Activated naive CD4-positive, alpha-beta T cell treated with Interleukin-2 at 50 U/mL for 16 hours (primary cell): ENCODE data around the gene RBM4.
A peak's percentile ranks its signal among the peaks of the same experiment; 100 is the strongest.
"Not testable (repeated sequence)": the region's sequence is repeated elsewhere in the genome, so short reads cannot be mapped to it uniquely, and the experiment has no call there.

Source experiments
- DNase-seq: peaks from one replicate; pipeline ENCODE4 v3.0.0-alpha.2; 2020

RBM4 gene

DNA sequence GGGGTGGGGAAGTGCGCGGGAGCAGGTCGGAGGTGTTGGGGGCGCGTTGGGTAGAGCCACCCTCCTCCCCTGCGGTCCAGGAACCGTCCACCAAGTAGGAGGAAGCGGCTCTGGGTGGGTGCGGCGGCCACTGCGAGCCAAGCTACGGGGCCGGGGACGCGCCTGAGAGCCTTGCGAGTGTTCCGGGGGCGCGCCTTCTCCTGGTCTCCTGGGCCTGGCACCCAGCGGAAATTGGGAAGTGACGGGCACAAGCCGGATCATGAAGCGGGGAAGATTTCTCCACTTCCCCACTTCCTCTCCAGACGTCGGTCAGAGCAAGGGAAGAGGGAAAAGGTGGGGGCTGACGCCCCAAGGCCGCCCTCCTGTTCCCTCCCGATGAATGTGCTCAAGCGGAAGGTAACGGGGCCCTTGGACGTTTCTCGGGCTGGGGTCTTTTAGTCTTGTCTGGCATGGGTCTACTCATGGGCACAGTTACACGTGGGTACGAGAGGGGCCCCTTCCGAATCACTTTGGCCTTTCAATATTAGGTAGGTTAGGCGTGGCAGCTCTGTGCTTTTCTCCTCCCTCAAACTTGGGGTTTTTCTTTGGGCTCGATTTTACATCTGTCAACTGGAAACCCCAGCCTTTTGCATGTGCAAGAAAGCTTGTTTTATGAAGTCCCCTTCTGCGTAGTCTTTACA lies 21.2 kb upstream of the RBM4 start:
- peak; percentile 29 for DNase-seq

DNA sequence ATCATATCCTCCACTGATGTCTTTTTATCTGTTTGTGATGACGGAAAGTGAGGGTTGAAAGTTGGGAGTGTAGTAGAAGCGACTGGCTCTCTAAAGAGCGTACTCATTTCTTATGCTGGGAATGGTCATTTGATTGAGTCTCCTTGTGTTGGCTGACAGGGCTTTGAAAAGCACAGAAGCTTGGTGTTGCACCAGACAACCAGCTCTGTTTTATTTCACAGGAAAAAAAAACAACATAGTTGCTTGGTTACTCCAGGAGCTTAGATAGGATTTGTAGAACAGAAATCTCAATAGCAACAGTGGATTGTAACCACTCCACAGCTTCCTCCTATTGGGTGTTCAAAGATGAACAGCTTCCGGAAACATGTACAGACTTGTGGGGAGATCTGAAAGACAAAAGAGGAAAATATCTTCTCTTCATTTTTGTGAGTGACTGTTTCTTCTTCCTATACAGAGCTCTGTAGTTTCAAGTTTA lies 19.4 kb upstream of the RBM4 start:
- no peak for DNase-seq

GRCh38 chr11:66624450-66624849 lies 14.1 kb upstream of the RBM4 start:
- no peak for DNase-seq

GRCh38 chr11:66625041-66625751 lies 13.3 kb upstream of the RBM4 start:
- DNase-seq: no peak

- no peak for DNase-seq
These were observed 12.8 kb upstream of the RBM4 start for GRCh38 chr11:66625752-66626149.

DNA sequence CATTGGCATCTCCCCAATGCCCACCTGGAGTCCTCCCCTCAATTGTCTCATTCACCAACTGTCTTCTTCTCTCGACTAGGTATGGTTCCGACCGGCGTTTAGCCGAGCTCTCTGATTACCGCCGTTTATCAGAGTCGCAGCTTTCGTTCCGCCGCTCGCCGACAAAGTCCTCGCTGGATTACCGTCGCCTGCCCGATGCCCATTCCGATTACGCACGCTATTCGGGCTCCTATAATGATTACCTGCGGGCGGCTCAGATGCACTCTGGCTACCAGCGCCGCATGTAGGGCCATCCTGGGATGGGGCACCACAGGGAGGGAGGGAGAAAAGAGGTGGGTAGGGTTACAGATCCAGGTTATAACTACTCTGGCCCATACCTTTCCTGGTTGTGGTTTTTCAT lies 12.1 kb upstream of the RBM4 start:
- no peak for DNase-seq

DNA sequence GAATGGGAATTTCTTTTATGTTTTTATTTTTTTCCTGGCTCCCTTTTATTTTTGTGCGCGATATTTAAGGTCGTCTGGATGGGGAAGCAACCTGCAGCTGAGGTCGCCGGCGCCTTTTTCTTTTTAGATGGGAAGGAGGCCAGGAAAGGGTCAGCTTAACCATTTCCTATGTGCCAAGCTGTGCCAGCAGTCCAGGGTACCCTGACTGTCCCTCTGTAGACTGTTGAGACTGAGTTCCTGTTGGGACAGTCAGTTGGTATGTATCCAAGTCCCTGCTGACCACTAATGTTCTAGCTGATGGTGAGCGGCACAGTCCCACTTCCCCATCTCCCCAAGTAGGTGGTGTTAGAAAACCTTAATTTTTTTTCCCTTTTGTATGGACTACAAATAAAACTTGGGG lies 11.6 kb upstream of the RBM4 start:
- no peak for DNase-seq

DNA sequence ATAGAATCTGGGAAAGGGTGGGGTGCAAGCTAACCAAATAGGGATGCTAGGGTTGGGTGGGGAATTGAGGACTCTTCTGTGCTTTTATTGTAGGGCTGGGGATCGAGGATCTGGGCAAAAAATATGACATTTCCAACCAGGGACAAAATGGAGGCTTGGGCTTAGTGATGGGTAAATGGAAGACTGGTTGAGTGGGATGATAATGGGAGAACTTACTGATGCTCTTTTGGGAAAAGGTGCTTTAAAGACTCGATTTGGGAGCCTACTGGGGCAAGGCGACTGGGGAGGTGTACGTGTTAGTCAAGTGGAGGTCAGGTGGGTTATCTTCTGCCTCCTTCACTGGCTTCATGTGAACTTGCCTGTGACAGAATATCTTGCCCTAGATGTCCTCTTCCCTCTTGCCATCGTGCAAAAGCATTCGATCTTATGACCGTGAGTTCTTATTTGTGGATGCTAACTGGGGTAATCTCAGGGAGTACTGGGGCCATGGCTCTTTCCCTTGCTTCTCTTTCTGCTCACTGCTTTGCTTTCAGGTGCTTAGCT lies 10.4 kb upstream of the RBM4 start:
- DNase-seq: no peak

- DNase-seq: no peak
These were observed 9.1 kb upstream of the RBM4 start for GRCh38 chr11:66629356-66629755.

- DNase-seq: no peak
These were observed 6.6 kb upstream of the RBM4 start for GRCh38 chr11:66631883-66632282.

DNA sequence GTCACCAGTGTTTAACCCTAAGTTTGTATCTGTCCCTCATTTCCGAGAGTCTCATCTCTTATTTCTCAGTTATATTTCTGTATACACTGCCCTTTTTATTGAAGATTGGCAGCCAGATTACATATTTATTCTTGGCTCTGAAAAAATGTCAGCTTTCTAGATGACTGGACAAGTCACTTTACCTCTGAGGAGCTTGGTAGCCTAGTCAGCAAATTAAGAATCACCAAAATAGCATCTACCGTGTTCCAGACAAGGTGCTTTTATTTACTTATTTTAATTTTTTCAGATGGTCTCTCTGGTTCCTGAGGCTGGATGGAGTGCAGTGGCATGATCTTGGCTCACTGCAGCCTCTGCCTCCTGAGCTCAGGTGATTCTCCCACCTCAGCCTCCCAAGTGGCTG lies 5.6 kb upstream of the RBM4 start:
- DNase-seq: no peak

- DNase-seq: no peak
These were observed 2.1 kb upstream of the RBM4 start for GRCh38 chr11:66636411-66636810.

DNA sequence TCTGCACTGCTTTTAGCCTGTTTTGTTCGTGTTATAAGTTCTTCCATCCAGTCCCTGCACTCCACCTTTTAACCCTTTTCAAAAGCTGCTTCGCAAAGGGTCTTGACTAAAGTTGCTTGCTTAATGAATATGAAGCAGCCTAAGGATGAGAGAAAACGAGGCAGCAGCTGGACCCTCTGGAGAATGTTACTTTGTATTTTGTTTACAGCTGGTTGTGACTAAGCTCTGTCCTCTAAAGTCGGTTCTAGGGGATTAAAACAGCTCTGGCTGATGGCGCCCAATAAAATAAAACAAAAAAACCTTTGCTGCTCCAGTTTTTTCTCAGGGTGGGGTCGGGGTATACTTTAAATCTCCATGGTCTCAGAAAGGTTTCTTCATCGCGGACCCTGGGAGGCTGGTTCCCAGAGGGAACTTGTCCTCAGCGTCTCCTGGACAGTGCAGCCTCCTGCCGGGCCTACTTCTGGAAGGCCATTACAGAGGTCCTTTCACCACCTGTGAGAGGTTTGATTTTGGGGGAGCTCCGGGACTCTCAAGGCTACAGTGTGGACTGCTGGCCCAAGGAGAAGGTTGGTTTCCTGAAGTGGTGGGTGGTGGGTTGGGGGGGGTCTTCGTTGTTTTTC lies 836 bp upstream of the RBM4 start:
- DNase-seq: no peak

- DNase-seq: no peak
These were observed 737 bp downstream of the RBM4 start for GRCh38 chr11:66639066-66639813.

DNA sequence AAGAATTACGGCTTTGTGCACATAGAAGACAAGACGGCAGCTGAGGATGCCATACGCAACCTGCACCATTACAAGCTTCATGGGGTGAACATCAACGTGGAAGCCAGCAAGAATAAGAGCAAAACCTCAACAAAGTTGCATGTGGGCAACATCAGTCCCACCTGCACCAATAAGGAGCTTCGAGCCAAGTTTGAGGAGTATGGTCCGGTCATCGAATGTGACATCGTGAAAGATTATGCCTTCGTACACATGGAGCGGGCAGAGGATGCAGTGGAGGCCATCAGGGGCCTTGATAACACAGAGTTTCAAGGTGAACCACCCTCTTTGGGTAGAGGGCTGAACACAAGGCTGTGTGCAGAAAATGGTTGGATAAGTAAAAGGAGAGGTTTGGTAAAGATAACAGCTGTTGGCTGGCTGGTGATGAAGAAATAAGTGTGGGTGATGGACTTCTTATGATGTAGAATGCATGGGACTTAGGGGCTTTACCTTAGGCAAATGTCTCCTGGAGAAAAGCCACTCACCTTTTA lies 1.4 kb downstream of the RBM4 start:
- DNase-seq: not testable (repeated sequence)

- DNase-seq: no peak
These were observed 3.3 kb downstream of the RBM4 start for GRCh38 chr11:66641834-66642233.

DNA sequence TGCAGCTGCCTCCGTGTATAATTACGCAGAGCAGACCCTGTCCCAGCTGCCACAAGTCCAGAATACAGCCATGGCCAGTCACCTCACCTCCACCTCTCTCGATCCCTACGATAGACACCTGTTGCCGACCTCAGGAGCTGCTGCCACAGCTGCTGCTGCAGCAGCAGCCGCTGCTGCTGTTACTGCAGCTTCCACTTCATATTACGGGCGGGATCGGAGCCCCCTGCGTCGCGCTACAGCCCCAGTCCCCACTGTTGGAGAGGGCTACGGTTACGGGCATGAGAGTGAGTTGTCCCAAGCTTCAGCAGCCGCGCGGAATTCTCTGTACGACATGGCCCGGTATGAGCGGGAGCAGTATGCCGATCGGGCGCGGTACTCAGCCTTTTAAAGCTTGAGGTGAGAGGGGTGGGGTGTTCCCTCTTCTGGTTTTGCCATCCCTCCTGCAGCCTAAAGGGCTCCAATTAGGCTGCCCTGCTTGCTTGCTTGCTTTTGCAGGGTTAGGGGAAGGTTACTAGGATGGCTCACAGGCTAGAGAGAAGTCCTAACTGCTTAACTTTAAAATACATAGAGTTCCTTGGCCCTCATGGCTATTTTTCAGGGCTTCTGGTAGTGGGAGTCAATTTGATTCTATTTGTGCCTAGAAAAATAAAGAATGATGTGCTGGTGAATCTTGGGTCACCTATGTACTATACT lies 5.4 kb downstream of the RBM4 start:
- DNase-seq: no peak

- no peak for DNase-seq
These were observed 8.3 kb downstream of the RBM4 start for GRCh38 chr11:66646828-66647227.

- DNase-seq: no peak
These were observed 11.4 kb downstream of the RBM4 start for GRCh38 chr11:66649903-66650302.

DNA sequence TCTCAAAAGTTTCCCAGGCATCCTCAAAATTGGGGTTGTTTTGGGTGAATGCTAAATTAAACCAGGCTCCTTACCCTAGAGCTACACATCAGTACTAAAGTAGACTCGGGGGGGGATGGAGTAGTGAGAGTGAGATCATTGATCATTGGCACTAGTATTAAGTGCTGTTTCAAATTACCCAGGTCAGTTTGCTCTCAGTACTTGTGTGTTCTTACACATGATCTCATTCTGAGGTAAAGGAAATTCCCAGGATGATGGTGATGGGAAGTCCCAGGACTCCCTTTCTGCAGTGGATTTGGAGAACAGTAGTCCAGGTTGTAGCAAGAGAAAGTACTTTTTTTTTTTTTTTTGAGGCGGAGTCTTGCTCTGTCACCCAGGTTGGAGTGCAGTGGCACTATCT lies 12.5 kb downstream of the RBM4 start:
- no peak for DNase-seq

DNA sequence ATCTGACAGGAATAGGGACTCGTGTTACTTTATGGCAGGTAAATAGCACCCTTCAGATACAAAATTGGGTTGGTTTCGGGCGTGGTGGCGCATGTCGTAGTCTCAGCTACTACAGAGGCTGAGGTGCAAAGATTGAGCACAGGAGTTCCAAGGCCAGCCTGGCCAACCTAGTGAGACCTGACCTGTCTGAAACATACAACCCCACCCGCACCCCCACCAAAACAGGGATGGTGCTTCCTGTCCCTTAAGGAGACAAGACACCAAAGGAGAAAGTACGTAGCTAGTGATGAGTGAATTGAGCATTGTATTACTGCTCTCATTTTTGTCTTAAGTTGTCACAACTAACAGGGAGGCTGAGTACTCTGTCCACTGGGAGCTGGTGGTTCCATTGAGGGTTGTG lies 14.1 kb downstream of the RBM4 start:
- no peak for DNase-seq

DNA sequence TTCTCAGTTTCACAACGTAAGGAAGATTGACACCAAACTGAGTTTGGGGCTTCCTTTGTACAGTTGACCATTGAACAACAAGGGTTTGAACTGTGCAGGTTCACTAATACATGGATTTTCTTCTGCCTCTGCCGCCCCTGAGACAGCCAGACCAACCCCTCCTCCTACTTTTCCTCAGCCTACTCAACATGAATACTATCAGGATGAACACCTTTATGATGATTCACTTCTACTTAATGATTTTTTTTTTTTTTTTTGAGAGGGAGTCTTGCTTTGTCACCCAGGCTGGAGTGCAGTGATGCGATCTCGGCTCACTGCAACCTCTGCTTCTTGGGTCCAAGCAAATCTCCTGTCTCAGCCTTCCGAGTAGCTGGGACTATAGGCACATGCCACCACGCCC lies 14.6 kb downstream of the RBM4 start:
- no peak for DNase-seq
